ENCODE measurements around the gene APOOL.
"Not testable (repeated sequence)": the region's sequence is repeated elsewhere in the genome, so short reads cannot be mapped to it uniquely, and the experiment has no call there.

APOOL gene

GRCh38 chrX:85004255-85004654, 578 bp downstream of the APOOL start:
- intact Hi-C loops (cut with DNase I; ENCODE audit: low total_unique reads), result no loop called here
- no peak for TF ChIP-seq CTCF (IDR thresholded peaks at IDR 0.05)
- DNase-seq, result no peak

GRCh38 chrX:85012098-85012497, 8.4 kb downstream of the APOOL start:
- Histone ChIP-seq H3K36me3 (no peaks in the 10 kb centered on the region), H3K27ac (no peak overlapping the region), H3K9me3 (no peaks in the 10 kb centered on the region), H3K27me3 (no peaks in the 10 kb centered on the region), H3K4me1 (no peaks in the 10 kb centered on the region), H3K4me3 (no peak overlapping the region)
- no peak for TF ChIP-seq CTCF (IDR thresholded peaks at IDR 0.05)
- no peak for DNase-seq
- intact Hi-C loops (cut with DNase I; ENCODE audit: low total_unique reads), result no loop called here

More at GRCh38 chrX:85004255-85004654, 578 bp downstream of the APOOL start:
- Histone ChIP-seq H3K36me3 (no peaks in the 10 kb centered on the region), H3K27me3 (no peaks in the 10 kb centered on the region), H3K4me3 (peak overlapping the region; percentile 66 to 72), H3K4me1 (peaks cover 0 to 21% (median 3%) of the 10 kb centered on the region in 4 donors), H3K27ac (peak overlapping the region; percentile 69), H3K9me3 (no peaks in the 10 kb centered on the region)

GRCh38 chrX:85015351-85015750, 11.7 kb downstream of the APOOL start:
- H3K27me3 ChIP-seq; H3K4me1 ChIP-seq; H3K9me3 ChIP-seq; H3K36me3 ChIP-seq; DNase-seq; H3K27ac ChIP-seq; intact Hi-C loops (cut with DNase I; ENCODE audit: low total_unique reads); H3K4me3 ChIP-seq: not testable (repeated sequence)

GRCh38 chrX:85017721-85018120, 14.0 kb downstream of the APOOL start:
- no peak for TF ChIP-seq CTCF (IDR thresholded peaks at IDR 0.05)
- Histone ChIP-seq H3K27ac (no peak overlapping the region), H3K4me3 (no peak overlapping the region), H3K36me3 (no peaks in the 10 kb centered on the region), H3K4me1 (no peaks in the 10 kb centered on the region), H3K27me3 (no peaks in the 10 kb centered on the region), H3K9me3 (peaks cover 0 to 7% (median 7%) of the 10 kb centered on the region in 3 donors)
- no peak for DNase-seq
- intact Hi-C loops (cut with DNase I; ENCODE audit: low total_unique reads), result no loop called here

GRCh38 chrX:85018471-85018870, 14.8 kb downstream of the APOOL start:
- intact Hi-C loops (cut with DNase I; ENCODE audit: low total_unique reads), result no loop called here
- Histone ChIP-seq H3K27me3 (no peaks in the 10 kb centered on the region), H3K27ac (no peak overlapping the region), H3K9me3 (peaks cover 0 to 7% (median 7%) of the 10 kb centered on the region in 3 donors), H3K4me3 (no peak overlapping the region), H3K36me3 (no peaks in the 10 kb centered on the region), H3K4me1 (peaks cover 0 to 1% (median 0%) of the 10 kb centered on the region in 4 donors)
- no peak for DNase-seq
- no peak for TF ChIP-seq CTCF (IDR thresholded peaks at IDR 0.05)

- Histone ChIP-seq H3K27ac (no peak overlapping the region), H3K4me1 (peaks cover 0 to 19% (median 0%) of the 10 kb centered on the region in 4 donors), H3K36me3 (no peaks in the 10 kb centered on the region), H3K9me3 (peaks cover 0 to 7% (median 7%) of the 10 kb centered on the region in 3 donors), H3K27me3 (no peaks in the 10 kb centered on the region), H3K4me3 (no peak overlapping the region)
- DNase-seq, result no peak
- TF ChIP-seq CTCF (IDR thresholded peaks at IDR 0.05), result no peak
- intact Hi-C loops (cut with DNase I; ENCODE audit: low total_unique reads), result no loop called here
These were observed 16.5 kb downstream of the APOOL start for GRCh38 chrX:85020216-85020615.

Measured in tibial artery (tissue), 4 donors.